Measurements from ENCODE around the gene HPCA. TPM values are rescaled to one million over a fixed set of nuclear protein-coding genes. Genes with fewer than 3 reads are reported as not detected.

Gene HPCA
- total and polyA plus RNA-seq, 2 donors (not counting 1 experiment from before 2014, with no cell fraction given): 0.33 TPM; not detected in 1

GRCh38 chr1:32925403-32926162 is 39.3 kb downstream of the HPCA start:
- H3K27ac ChIP-seq (ENCODE audit: insufficient read depth, low read length): no peak overlapping the region
- H3K36me3 ChIP-seq (ENCODE audit: control insufficient read depth, insufficient read depth, low read length): no peaks in the 10 kb centered on the region
- H3K4me1 ChIP-seq (ENCODE audit: control insufficient read depth, extremely low read depth, insufficient read depth, low read length): no peaks in the 10 kb centered on the region
- H3K27me3 ChIP-seq (ENCODE audit: control insufficient read depth, insufficient read depth, low read length): no peaks in the 10 kb centered on the region
- H2AFZ ChIP-seq (ENCODE audit: low read length): no peak overlapping the region
- H4K20me1 ChIP-seq (ENCODE audit: control insufficient read depth, extremely low read depth, insufficient read depth, low read length): no peaks in the 10 kb centered on the region
- no peak overlapping the region for H3K9ac ChIP-seq (ENCODE audit: insufficient read depth, low read length)
- no peak overlapping the region for H3K4me3 ChIP-seq (replicated peaks in 1 of 4; ENCODE audit: control extremely low read depth in 1 of 4, insufficient read depth in 1 of 4, low read depth in 3 of 4, low read length in 4 of 4)
- DNase-seq (ENCODE audit: low read depth in 2 of 2): peak; percentile 22 to 23
- H3K9me3 ChIP-seq (ENCODE audit: control insufficient read depth, insufficient read depth, low read depth, low read length): no peaks in the 10 kb centered on the region
- no peak overlapping the region for H3K4me2 ChIP-seq (ENCODE audit: extremely low read depth, insufficient read depth, low read length)
- H3K79me2 ChIP-seq (ENCODE audit: control insufficient read depth, insufficient read depth, low read length): no peaks in the 10 kb centered on the region
- TF ChIP-seq CTCF (conservative IDR thresholded peaks at IDR 0.05 in 1 of 2, IDR thresholded peaks at IDR 0.05 in 1 of 2; ENCODE audit: low read depth in 1 of 2, low read length in 2 of 2): no peak
- no peak for TF ChIP-seq EZH2 (IDR thresholded peaks at IDR 0.05; ENCODE audit: low read length, missing control alignments)

- H3K9me3 ChIP-seq (ENCODE audit: control insufficient read depth, insufficient read depth, low read depth, low read length): no peaks in the 10 kb centered on the region
- DNase-seq (ENCODE audit: low read depth in 2 of 2): no peak
- H3K79me2 ChIP-seq (ENCODE audit: control insufficient read depth, insufficient read depth, low read length): no peaks in the 10 kb centered on the region
- H4K20me1 ChIP-seq (ENCODE audit: control insufficient read depth, extremely low read depth, insufficient read depth, low read length): no peaks in the 10 kb centered on the region
- no peak overlapping the region for H3K4me3 ChIP-seq (replicated peaks in 1 of 4; ENCODE audit: control extremely low read depth in 1 of 4, insufficient read depth in 1 of 4, low read depth in 3 of 4, low read length in 4 of 4)
- H3K27ac ChIP-seq (ENCODE audit: insufficient read depth, low read length): no peak overlapping the region
- TF ChIP-seq EZH2 (IDR thresholded peaks at IDR 0.05; ENCODE audit: low read length, missing control alignments): no peak
- no peak for TF ChIP-seq CTCF (conservative IDR thresholded peaks at IDR 0.05 in 1 of 2, IDR thresholded peaks at IDR 0.05 in 1 of 2; ENCODE audit: low read depth in 1 of 2, low read length in 2 of 2)
- no peak overlapping the region for H3K4me2 ChIP-seq (ENCODE audit: extremely low read depth, insufficient read depth, low read length)
- H3K36me3 ChIP-seq (ENCODE audit: control insufficient read depth, insufficient read depth, low read length): no peaks in the 10 kb centered on the region
- no peak overlapping the region for H2AFZ ChIP-seq (ENCODE audit: low read length)
- H3K9ac ChIP-seq (ENCODE audit: insufficient read depth, low read length): no peak overlapping the region
- H3K27me3 ChIP-seq (ENCODE audit: control insufficient read depth, insufficient read depth, low read length): no peaks in the 10 kb centered on the region
- H3K4me1 ChIP-seq (ENCODE audit: control insufficient read depth, extremely low read depth, insufficient read depth, low read length): no peaks in the 10 kb centered on the region
Measured at GRCh38 chr1:32926562-32926961, 40.3 kb downstream of the HPCA start.

- Histone ChIP-seq H3K4me1 (ENCODE audit: control insufficient read depth, extremely low read depth, insufficient read depth, low read length) (no peaks in the 10 kb centered on the region), H4K20me1 (ENCODE audit: control insufficient read depth, extremely low read depth, insufficient read depth, low read length) (no peaks in the 10 kb centered on the region), H2AFZ (ENCODE audit: low read length) (no peak overlapping the region), H3K36me3 (ENCODE audit: control insufficient read depth, insufficient read depth, low read length) (no peaks in the 10 kb centered on the region), H3K27me3 (ENCODE audit: control insufficient read depth, insufficient read depth, low read length) (no peaks in the 10 kb centered on the region), H3K79me2 (ENCODE audit: control insufficient read depth, insufficient read depth, low read length) (no peaks in the 10 kb centered on the region), H3K9me3 (ENCODE audit: control insufficient read depth, insufficient read depth, low read depth, low read length) (no peaks in the 10 kb centered on the region), H3K27ac (ENCODE audit: insufficient read depth, low read length) (no peak overlapping the region), H3K9ac (ENCODE audit: insufficient read depth, low read length) (no peak overlapping the region), H3K4me2 (ENCODE audit: extremely low read depth, insufficient read depth, low read length) (no peak overlapping the region), H3K4me3 (replicated peaks in 1 of 4; ENCODE audit: control extremely low read depth in 1 of 4, insufficient read depth in 1 of 4, low read depth in 3 of 4, low read length in 4 of 4) (no peak overlapping the region)
- no peak for TF ChIP-seq CTCF (conservative IDR thresholded peaks at IDR 0.05 in 1 of 2, IDR thresholded peaks at IDR 0.05 in 1 of 2; ENCODE audit: low read depth in 1 of 2, low read length in 2 of 2)
- TF ChIP-seq EZH2 (IDR thresholded peaks at IDR 0.05; ENCODE audit: low read length, missing control alignments): no peak
- DNase-seq (ENCODE audit: low read depth in 2 of 2): no peak
Measured at GRCh38 chr1:32927441-32927840, 41.1 kb downstream of the HPCA start.
